GM18517 (cell line): ENCODE data around the gene ATP2A3.

Source experiments
- ATAC-seq: cut with Tn5 transposase; IDR thresholded peaks from one replicate; pipeline ENCODE4 v1.9.1; 2021; ENCODE audit warnings: mild to moderate bottlenecking, moderate library complexity; ENCODE audit not compliant: unreplicated experiment

ATP2A3 gene

GRCh38 chr17:3974138-3974687 lies 10.0 kb upstream of the ATP2A3 start:
- no peak for ATAC-seq

GRCh38 chr17:3973495-3974137 lies 9.4 kb upstream of the ATP2A3 start:
- ATAC-seq = no peak

GRCh38 chr17:3972931-3973330 lies 8.7 kb upstream of the ATP2A3 start:
- ATAC-seq = no peak

GRCh38 chr17:3972281-3972731 lies 8.1 kb upstream of the ATP2A3 start:
- no peak for ATAC-seq

- no peak for ATAC-seq
Observed at GRCh38 chr17:3970668-3971067, 6.4 kb upstream of the ATP2A3 start.

- ATAC-seq = no peak
Observed at GRCh38 chr17:3969963-3970362, 5.7 kb upstream of the ATP2A3 start.

GRCh38 chr17:3968886-3969524 lies 4.8 kb upstream of the ATP2A3 start:
- ATAC-seq = no peak

- no peak for ATAC-seq
Observed at GRCh38 chr17:3968015-3968414, 3.8 kb upstream of the ATP2A3 start.

- no peak for ATAC-seq
Observed at GRCh38 chr17:3966720-3967363, 2.6 kb upstream of the ATP2A3 start.

- ATAC-seq = no peak
Observed at GRCh38 chr17:3965118-3965800, 1.0 kb upstream of the ATP2A3 start.

GRCh38 chr17:3963237-3964201 lies 718 bp downstream of the ATP2A3 start:
- ATAC-seq = peak; percentile 2

- ATAC-seq = no peak
Observed at GRCh38 chr17:3962965-3963236, 1.3 kb downstream of the ATP2A3 start.

- no peak for ATAC-seq
Observed at GRCh38 chr17:3962217-3962964, 1.8 kb downstream of the ATP2A3 start.

GRCh38 chr17:3961564-3962047 lies 2.6 kb downstream of the ATP2A3 start:
- peak; percentile 40 for ATAC-seq

GRCh38 chr17:3960764-3961163 lies 3.5 kb downstream of the ATP2A3 start:
- ATAC-seq = no peak

GRCh38 chr17:3959921-3960601 lies 4.2 kb downstream of the ATP2A3 start:
- ATAC-seq = no peak

GRCh38 chr17:3959295-3959899 lies 4.8 kb downstream of the ATP2A3 start:
- ATAC-seq = no peak

- no peak for ATAC-seq
Observed at GRCh38 chr17:3957735-3958599, 6.3 kb downstream of the ATP2A3 start.
